Vagina (tissue), 2 donors: ENCODE results near the gene UNK. TPM values are rescaled to one million over a fixed set of nuclear protein-coding genes. Genes with fewer than 3 reads are reported as not detected.
"Not testable (repeated sequence)": the region's sequence is repeated elsewhere in the genome, so short reads cannot be mapped to it uniquely, and the experiment has no call there.

ENCODE experiments used
- DNase-seq, 2 donors: peaks; one replicate each; pipeline ENCODE4 v3.0.0-alpha.2; 2017; ENCODE audit errors: extremely low spot score in 2 of 2
- H3K27ac ChIP-seq: fragments of 200-600 bp; sonication (generic); one replicate; pipeline ENCODE4 v1.5.1; 2019
- H3K27me3 ChIP-seq: fragments of 200-600 bp; sonication (generic); one replicate; pipeline ENCODE4 v1.5.1; 2019
- H3K36me3 ChIP-seq, 2 donors: fragments of 200-600 bp; sonication (generic); one replicate each; pipeline ENCODE4 v1.5.1; 2017 to 2019
- H3K4me1 ChIP-seq: fragments of 200-600 bp; sonication (generic); one replicate; pipeline ENCODE4 v1.5.1; 2019
- H3K4me3 ChIP-seq, 2 donors: fragments of 200-600 bp; sonication (generic); 1 replicate in 1 of 2; 2 replicates in 1 of 2; pipeline ENCODE4 v1.5.1; 2016 to 2019
- H3K9me3 ChIP-seq: fragments of 200-600 bp; sonication (generic); one replicate; pipeline ENCODE4 v1.5.1; 2019
- POLR2A ChIP-seq, 2 donors: fragments of 450-650 bp; IDR thresholded peaks; one replicate each; pipeline ENCODE4 v1.6.1; 2017; ENCODE audit warnings: antibody characterized with exemption in 2 of 2, mild to moderate bottlenecking in 2 of 2, moderate library complexity in 2 of 2
- POLR2AphosphoS5 ChIP-seq, 2 donors: sonication (generic); formaldehyde crosslinking; IDR thresholded peaks; one replicate each; pipeline ENCODE4 v1.9.0; 2017; ENCODE audit warnings: antibody characterized with exemption in 2 of 2, mild to moderate bottlenecking in 2 of 2, low read depth in 1 of 2; ENCODE audit not compliant: insufficient read depth in 1 of 2
- intact Hi-C: fragments of 100-400 bp; cut with DNase I; formaldehyde crosslinking; loops from one replicate; pipeline ENCODE4 v1.15.1; 2023
- total RNA-seq: library from RNA; depleted of rRNA; stranded (reverse); fragments of >200 nt; gene quantifications from one replicate; pipeline ENCODE4 v1.2.3, GENCODE V29; 2016
- TF ChIP-seq, protein P1 (sequence below), 3 experiments: fragments of 450-650 bp in 2 of 3; fragments of 200-600 bp in 1 of 3; sonication (generic) in 1 of 3; IDR thresholded peaks; one replicate each; pipeline ENCODE4 v1.5.1; 2017 to 2019; ENCODE audit warnings: antibody characterized with exemption in 3 of 3, mild to moderate bottlenecking in 2 of 3, moderate library complexity in 2 of 3

The UNK gene
- total RNA-seq, 1 donor from 2014 or later: 35.1 TPM

DNA sequence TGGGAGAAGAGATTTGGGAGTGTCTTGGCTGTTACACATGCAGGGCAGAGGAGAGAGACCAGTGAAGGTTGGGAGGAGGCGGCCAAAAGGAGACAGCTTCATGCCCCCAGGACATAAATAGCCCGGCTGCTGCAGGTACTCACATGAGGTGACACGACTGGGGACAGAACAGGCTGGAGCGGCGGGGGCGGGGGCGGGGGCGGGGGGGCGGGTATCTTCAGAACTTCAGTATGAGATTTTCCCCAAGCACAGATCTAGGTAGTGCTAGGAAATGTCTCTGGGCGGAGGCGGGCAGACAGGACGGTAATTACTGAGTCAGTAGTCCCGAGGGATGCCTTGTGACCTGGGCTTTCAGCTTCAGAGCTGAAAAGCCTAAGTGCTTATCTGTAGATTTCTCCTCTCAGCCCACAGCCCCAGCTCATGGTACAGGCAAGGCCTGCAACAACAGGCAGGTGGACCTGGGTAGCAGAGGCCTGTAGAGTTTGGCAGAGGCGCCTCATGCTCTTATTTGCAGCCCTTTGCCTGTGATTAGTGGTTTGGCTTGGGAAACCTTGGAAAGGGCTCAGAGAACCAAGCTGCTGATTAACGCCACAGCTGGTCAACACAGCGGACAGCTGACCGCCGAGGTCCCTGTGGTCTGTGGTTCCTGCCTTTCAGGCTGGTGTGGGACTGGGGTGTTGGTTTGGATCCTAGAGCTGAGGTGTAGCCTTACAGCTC, 24.5 kb downstream of the UNK start:
- intact Hi-C loops: no loop called here
- peak overlapping the region; percentile 88 for H3K27ac ChIP-seq
- no peaks in the 10 kb centered on the region for H3K9me3 ChIP-seq
- DNase-seq: no peak
- H3K4me3 ChIP-seq: peak overlapping the region in 1 of 2 donors; percentile 2
- H3K27me3 ChIP-seq: no peaks in the 10 kb centered on the region
- H3K4me1 ChIP-seq: peaks cover 58% of the 10 kb centered on the region
- H3K36me3 ChIP-seq: peaks cover 0 to 36% of the 10 kb centered on the region in 2 donors
- no peak for TF ChIP-seq POLR2A (IDR thresholded peaks at IDR 0.05)
- TF ChIP-seq, protein P1, sequence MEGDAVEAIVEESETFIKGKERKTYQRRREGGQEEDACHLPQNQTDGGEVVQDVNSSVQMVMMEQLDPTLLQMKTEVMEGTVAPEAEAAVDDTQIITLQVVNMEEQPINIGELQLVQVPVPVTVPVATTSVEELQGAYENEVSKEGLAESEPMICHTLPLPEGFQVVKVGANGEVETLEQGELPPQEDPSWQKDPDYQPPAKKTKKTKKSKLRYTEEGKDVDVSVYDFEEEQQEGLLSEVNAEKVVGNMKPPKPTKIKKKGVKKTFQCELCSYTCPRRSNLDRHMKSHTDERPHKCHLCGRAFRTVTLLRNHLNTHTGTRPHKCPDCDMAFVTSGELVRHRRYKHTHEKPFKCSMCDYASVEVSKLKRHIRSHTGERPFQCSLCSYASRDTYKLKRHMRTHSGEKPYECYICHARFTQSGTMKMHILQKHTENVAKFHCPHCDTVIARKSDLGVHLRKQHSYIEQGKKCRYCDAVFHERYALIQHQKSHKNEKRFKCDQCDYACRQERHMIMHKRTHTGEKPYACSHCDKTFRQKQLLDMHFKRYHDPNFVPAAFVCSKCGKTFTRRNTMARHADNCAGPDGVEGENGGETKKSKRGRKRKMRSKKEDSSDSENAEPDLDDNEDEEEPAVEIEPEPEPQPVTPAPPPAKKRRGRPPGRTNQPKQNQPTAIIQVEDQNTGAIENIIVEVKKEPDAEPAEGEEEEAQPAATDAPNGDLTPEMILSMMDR (IDR thresholded peaks at IDR 0.05): no peak
- TF ChIP-seq POLR2AphosphoS5 (IDR thresholded peaks at IDR 0.05; ENCODE audit: insufficient read depth in 1 of 2, low read depth in 1 of 2): peak; percentile 53 to 79

- peak overlapping the region; percentile 88 for H3K27ac ChIP-seq
- H3K9me3 ChIP-seq: no peaks in the 10 kb centered on the region
- H3K4me1 ChIP-seq: peaks cover 62% of the 10 kb centered on the region
- TF ChIP-seq POLR2AphosphoS5 (IDR thresholded peaks at IDR 0.05; ENCODE audit: insufficient read depth in 1 of 2, low read depth in 1 of 2): peak in 1 of 2 donors; percentile 11
- TF ChIP-seq POLR2A (IDR thresholded peaks at IDR 0.05): no peak
- no peak for DNase-seq
- intact Hi-C loops: loop anchor here (5.0 kb wide), 1 partner anchor 452 kb away; no protein-coding TSS in a partner anchor
- H3K36me3 ChIP-seq: peaks cover 0 to 37% of the 10 kb centered on the region in 2 donors
- peak overlapping the region in 1 of 2 donors; percentile 2 for H3K4me3 ChIP-seq
- H3K27me3 ChIP-seq: no peaks in the 10 kb centered on the region
Measured at GRCh38 chr17:75809631-75810111, 25.1 kb downstream of the UNK start.

GRCh38 chr17:75810216-75810615, 25.6 kb downstream of the UNK start:
- H3K9me3 ChIP-seq: no peaks in the 10 kb centered on the region
- no peak for DNase-seq
- TF ChIP-seq POLR2AphosphoS5 (IDR thresholded peaks at IDR 0.05; ENCODE audit: insufficient read depth in 1 of 2, low read depth in 1 of 2): no peak
- TF ChIP-seq, protein P1 (IDR thresholded peaks at IDR 0.05): no peak
- no peak for TF ChIP-seq POLR2A (IDR thresholded peaks at IDR 0.05)
- peak overlapping the region; percentile 88 for H3K27ac ChIP-seq
- intact Hi-C loops: loop anchor here (5.0 kb wide), 1 partner anchor 453 kb away; no protein-coding TSS in a partner anchor
- peaks cover 62% of the 10 kb centered on the region for H3K4me1 ChIP-seq
- no peak overlapping the region for H3K4me3 ChIP-seq
- no peaks in the 10 kb centered on the region for H3K27me3 ChIP-seq
- H3K36me3 ChIP-seq: peaks cover 0 to 37% of the 10 kb centered on the region in 2 donors

- intact Hi-C loops: loop anchor here (5.0 kb wide), 1 partner anchor 453 kb away; no protein-coding TSS in a partner anchor
- H3K4me1 ChIP-seq: peaks cover 62% of the 10 kb centered on the region
- H3K9me3 ChIP-seq, DNase-seq, H3K27me3 ChIP-seq, H3K27ac ChIP-seq, H3K4me3 ChIP-seq: not testable (repeated sequence)
- H3K36me3 ChIP-seq: peaks cover 0 to 37% of the 10 kb centered on the region in 2 donors
Measured at GRCh38 chr17:75810756-75811155, 26.1 kb downstream of the UNK start.

GRCh38 chr17:75811174-75811573, 26.6 kb downstream of the UNK start:
- intact Hi-C loops: loop anchor here (5.0 kb wide), 1 partner anchor 454 kb away; no protein-coding TSS in a partner anchor
- no peak for DNase-seq
- Histone ChIP-seq H3K27me3 (no peaks in the 10 kb centered on the region), H3K36me3 (peaks cover 0 to 40% of the 10 kb centered on the region in 2 donors), H3K27ac (no peak overlapping the region), H3K4me1 (peaks cover 62% of the 10 kb centered on the region), H3K9me3 (no peaks in the 10 kb centered on the region), H3K4me3 (no peak overlapping the region)
- TF ChIP-seq POLR2AphosphoS5 (IDR thresholded peaks at IDR 0.05; ENCODE audit: insufficient read depth in 1 of 2, low read depth in 1 of 2): no peak
- TF ChIP-seq POLR2A (IDR thresholded peaks at IDR 0.05): no peak
- TF ChIP-seq, protein P1 (IDR thresholded peaks at IDR 0.05): no peak
